ENCODE data around the gene TPP2.

The TPP2 gene

GRCh38 chr13:102564564-102564963 is 32.2 kb upstream of the TPP2 start:
- Histone ChIP-seq H2BK12ac (ENCODE audit: low read length) (no peak overlapping the region), H2BK5ac (ENCODE audit: low read length) (no peak overlapping the region), H3K4me3 (ENCODE audit: low read length in 2 of 2) (no peak overlapping the region), H4K91ac (ENCODE audit: low read depth, low read length, poor library complexity) (no peak overlapping the region), H3K23ac (ENCODE audit: low read depth, low read length, poor library complexity) (no peak overlapping the region), H3K4ac (ENCODE audit: low read length) (no peak overlapping the region), H2AFZ (ENCODE audit: low read length) (no peak overlapping the region), H4K8ac (ENCODE audit: low read depth, low read length) (no peak overlapping the region), H3K14ac (ENCODE audit: low read length) (no peak overlapping the region), H2BK15ac (ENCODE audit: low read length) (no peak overlapping the region), H3K36me3 (replicated peaks in 1 of 2; ENCODE audit: control insufficient read depth in 2 of 2, insufficient read depth in 2 of 2, low read length in 2 of 2) (no peaks in the 10 kb centered on the region), H3K9ac (ENCODE audit: low read depth, low read length, poor library complexity) (no peak overlapping the region), H3K4me2 (ENCODE audit: insufficient read depth, low read length, poor library complexity, severe bottlenecking) (no peak overlapping the region), H3K9me3 (replicated peaks in 1 of 2; ENCODE audit: control insufficient read depth in 2 of 2, insufficient read depth in 1 of 2, low read depth in 1 of 2, low read length in 2 of 2) (no peaks in the 10 kb centered on the region), H3K27ac (replicated peaks; ENCODE audit: low read length) (no peak overlapping the region), H3K18ac (ENCODE audit: low read length) (no peak overlapping the region), H2AK5ac (ENCODE audit: low read depth, low read length) (no peak overlapping the region), H3K79me1 (ENCODE audit: low read depth, low read length) (no peaks in the 10 kb centered on the region), H2BK120ac (ENCODE audit: low read depth, low read length) (no peak overlapping the region), H3K27me3 (ENCODE audit: control insufficient read depth in 3 of 3, insufficient read depth in 3 of 3, low read depth in 1 of 3, low read length in 3 of 3) (no peaks in the 10 kb centered on the region), H3K4me1 (ENCODE audit: control insufficient read depth in 2 of 2, insufficient read depth in 1 of 2, low read depth in 1 of 2, low read length in 2 of 2) (no peaks in the 10 kb centered on the region)
- WGBS, 2 donors (ENCODE audit: extremely low coverage in 2 of 2, insufficient read length in 2 of 2, insufficient replicate concordance in 1 of 2): no CpG with 5 or more reads among the region's 4 CpGs
- no peak for DNase-seq (ENCODE audit: low spot score)

- Histone ChIP-seq H3K18ac (ENCODE audit: low read length) (no peak overlapping the region), H3K4me3 (ENCODE audit: low read length in 2 of 2) (no peak overlapping the region), H3K4me1 (ENCODE audit: control insufficient read depth in 2 of 2, insufficient read depth in 1 of 2, low read depth in 1 of 2, low read length in 2 of 2) (no peaks in the 10 kb centered on the region), H2BK120ac (ENCODE audit: low read depth, low read length) (no peak overlapping the region), H2AFZ (ENCODE audit: low read length) (no peak overlapping the region), H3K4ac (ENCODE audit: low read length) (no peak overlapping the region), H4K8ac (ENCODE audit: low read depth, low read length) (no peak overlapping the region), H3K23ac (ENCODE audit: low read depth, low read length, poor library complexity) (no peak overlapping the region), H3K9me3 (replicated peaks in 1 of 2; ENCODE audit: control insufficient read depth in 2 of 2, insufficient read depth in 1 of 2, low read depth in 1 of 2, low read length in 2 of 2) (no peaks in the 10 kb centered on the region), H3K4me2 (ENCODE audit: insufficient read depth, low read length, poor library complexity, severe bottlenecking) (no peak overlapping the region), H3K27me3 (ENCODE audit: control insufficient read depth in 3 of 3, insufficient read depth in 3 of 3, low read depth in 1 of 3, low read length in 3 of 3) (peaks cover 0 to 3% (median 0%) of the 10 kb centered on the region in 3 experiments), H2AK5ac (ENCODE audit: low read depth, low read length) (no peak overlapping the region), H2BK5ac (ENCODE audit: low read length) (no peak overlapping the region), H2BK15ac (ENCODE audit: low read length) (no peak overlapping the region), H3K14ac (ENCODE audit: low read length) (no peak overlapping the region), H3K36me3 (replicated peaks in 1 of 2; ENCODE audit: control insufficient read depth in 2 of 2, insufficient read depth in 2 of 2, low read length in 2 of 2) (no peaks in the 10 kb centered on the region), H4K91ac (ENCODE audit: low read depth, low read length, poor library complexity) (no peak overlapping the region), H3K79me1 (ENCODE audit: low read depth, low read length) (no peaks in the 10 kb centered on the region), H3K27ac (replicated peaks; ENCODE audit: low read length) (no peak overlapping the region), H3K9ac (ENCODE audit: low read depth, low read length, poor library complexity) (no peak overlapping the region), H2BK12ac (ENCODE audit: low read length) (no peak overlapping the region)
- DNase-seq (ENCODE audit: low spot score): no peak
- WGBS, 2 donors (ENCODE audit: extremely low coverage in 2 of 2, insufficient read length in 2 of 2, insufficient replicate concordance in 1 of 2): no CpG with 5 or more reads among the region's 1 CpG
These were observed 30.3 kb upstream of the TPP2 start for GRCh38 chr13:102566513-102566912.

DNA sequence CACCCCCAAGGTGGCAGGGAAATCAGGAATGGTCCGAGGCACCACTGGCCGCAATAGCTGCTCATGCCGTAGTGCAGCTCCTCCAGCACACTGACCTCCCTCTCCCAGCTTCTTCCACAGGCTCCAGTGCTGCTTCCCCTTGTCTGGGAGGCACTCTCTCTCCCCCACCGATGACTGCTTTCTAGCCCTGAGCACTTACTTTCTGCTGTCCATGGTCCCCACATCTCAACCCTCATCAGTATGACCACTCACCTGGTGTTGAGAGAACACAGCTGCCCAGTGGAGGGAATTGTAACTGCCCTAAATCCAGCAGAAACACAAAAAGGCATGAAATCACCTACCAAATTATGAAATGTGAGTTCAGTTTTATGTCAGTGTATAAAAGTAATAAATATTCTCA is 28.9 kb upstream of the TPP2 start:
- H3K4ac ChIP-seq (ENCODE audit: low read length): no peak overlapping the region
- H4K91ac ChIP-seq (ENCODE audit: low read depth, low read length, poor library complexity): no peak overlapping the region
- no peaks in the 10 kb centered on the region for H3K9me3 ChIP-seq (replicated peaks in 1 of 2; ENCODE audit: control insufficient read depth in 2 of 2, insufficient read depth in 1 of 2, low read depth in 1 of 2, low read length in 2 of 2)
- no peak overlapping the region for H2AFZ ChIP-seq (ENCODE audit: low read length)
- H3K79me1 ChIP-seq (ENCODE audit: low read depth, low read length): no peaks in the 10 kb centered on the region
- no peak overlapping the region for H2BK120ac ChIP-seq (ENCODE audit: low read depth, low read length)
- H3K4me2 ChIP-seq (ENCODE audit: insufficient read depth, low read length, poor library complexity, severe bottlenecking): no peak overlapping the region
- DNase-seq (ENCODE audit: low spot score): no peak
- peak overlapping the region; percentile 26 for H2BK12ac ChIP-seq (ENCODE audit: low read length)
- WGBS, 2 donors (ENCODE audit: extremely low coverage in 2 of 2, insufficient read length in 2 of 2, insufficient replicate concordance in 1 of 2): no CpG with 5 or more reads among the region's 4 CpGs
- H3K4me1 ChIP-seq (ENCODE audit: control insufficient read depth in 2 of 2, insufficient read depth in 1 of 2, low read depth in 1 of 2, low read length in 2 of 2): no peaks in the 10 kb centered on the region
- H3K23ac ChIP-seq (ENCODE audit: low read depth, low read length, poor library complexity): peak overlapping the region; percentile 39
- H3K27ac ChIP-seq (replicated peaks; ENCODE audit: low read length): no peak overlapping the region
- H3K4me3 ChIP-seq (ENCODE audit: low read length in 2 of 2): no peak overlapping the region
- no peak overlapping the region for H2AK5ac ChIP-seq (ENCODE audit: low read depth, low read length)
- peak overlapping the region; percentile 16 for H3K9ac ChIP-seq (ENCODE audit: low read depth, low read length, poor library complexity)
- peaks cover 0 to 3% (median 0%) of the 10 kb centered on the region in 3 experiments for H3K27me3 ChIP-seq (ENCODE audit: control insufficient read depth in 3 of 3, insufficient read depth in 3 of 3, low read depth in 1 of 3, low read length in 3 of 3)
- no peak overlapping the region for H3K18ac ChIP-seq (ENCODE audit: low read length)
- no peak overlapping the region for H2BK5ac ChIP-seq (ENCODE audit: low read length)
- H4K8ac ChIP-seq (ENCODE audit: low read depth, low read length): no peak overlapping the region
- H3K14ac ChIP-seq (ENCODE audit: low read length): no peak overlapping the region
- no peaks in the 10 kb centered on the region for H3K36me3 ChIP-seq (replicated peaks in 1 of 2; ENCODE audit: control insufficient read depth in 2 of 2, insufficient read depth in 2 of 2, low read length in 2 of 2)
- no peak overlapping the region for H2BK15ac ChIP-seq (ENCODE audit: low read length)

GRCh38 chr13:102569488-102569887 is 27.3 kb upstream of the TPP2 start:
- DNase-seq (ENCODE audit: low spot score): no peak
- no peak overlapping the region for H3K14ac ChIP-seq (ENCODE audit: low read length)

More at GRCh38 chr13:102569488-102569887, 27.3 kb upstream of the TPP2 start:
- Histone ChIP-seq H3K4me2 (ENCODE audit: insufficient read depth, low read length, poor library complexity, severe bottlenecking) (no peak overlapping the region), H2BK15ac (ENCODE audit: low read length) (no peak overlapping the region), H3K4me1 (ENCODE audit: control insufficient read depth in 2 of 2, insufficient read depth in 1 of 2, low read depth in 1 of 2, low read length in 2 of 2) (no peaks in the 10 kb centered on the region), H3K4ac (ENCODE audit: low read length) (no peak overlapping the region), H2BK120ac (ENCODE audit: low read depth, low read length) (no peak overlapping the region), H3K18ac (ENCODE audit: low read length) (no peak overlapping the region), H3K79me1 (ENCODE audit: low read depth, low read length) (no peaks in the 10 kb centered on the region), H3K36me3 (replicated peaks in 1 of 2; ENCODE audit: control insufficient read depth in 2 of 2, insufficient read depth in 2 of 2, low read length in 2 of 2) (no peaks in the 10 kb centered on the region), H3K4me3 (ENCODE audit: low read length in 2 of 2) (no peak overlapping the region), H3K9ac (ENCODE audit: low read depth, low read length, poor library complexity) (no peak overlapping the region), H2BK12ac (ENCODE audit: low read length) (no peak overlapping the region), H2AK5ac (ENCODE audit: low read depth, low read length) (no peak overlapping the region), H2AFZ (ENCODE audit: low read length) (no peak overlapping the region), H2BK5ac (ENCODE audit: low read length) (no peak overlapping the region), H4K8ac (ENCODE audit: low read depth, low read length) (no peak overlapping the region), H3K23ac (ENCODE audit: low read depth, low read length, poor library complexity) (no peak overlapping the region), H3K27me3 (ENCODE audit: control insufficient read depth in 3 of 3, insufficient read depth in 3 of 3, low read depth in 1 of 3, low read length in 3 of 3) (peaks cover 0 to 3% (median 0%) of the 10 kb centered on the region in 3 experiments), H4K91ac (ENCODE audit: low read depth, low read length, poor library complexity) (no peak overlapping the region), H3K27ac (replicated peaks; ENCODE audit: low read length) (no peak overlapping the region), H3K9me3 (replicated peaks in 1 of 2; ENCODE audit: control insufficient read depth in 2 of 2, insufficient read depth in 1 of 2, low read depth in 1 of 2, low read length in 2 of 2) (no peaks in the 10 kb centered on the region)
- no CpG with 5 or more reads among the region's 1 CpG for WGBS, 2 donors (ENCODE audit: extremely low coverage in 2 of 2, insufficient read length in 2 of 2, insufficient replicate concordance in 1 of 2)

All from neuronal stem cell (in vitro differentiated cells).